KOPT-K1 (cell line): ENCODE measurements around the gene PIGO.

Source experiments
- H3K27ac ChIP-seq: fragments of 200-600 bp; sonication (generic); 2 replicates; pipeline ENCODE4 v1.5.1; 2016; ENCODE audit warnings: antibody characterized with exemption, mild to moderate bottlenecking, low read depth, low read length; ENCODE audit not compliant: poor library complexity, severe bottlenecking
- H3K36me3 ChIP-seq: fragments of 200-600 bp; sonication (generic); 2 replicates; pipeline ENCODE4 v1.5.1; 2017; ENCODE audit warnings: antibody characterized with exemption, mild to moderate bottlenecking, low read length, moderate library complexity; ENCODE audit not compliant: insufficient read depth
- H3K9me3 ChIP-seq: fragments of 200-600 bp; sonication (generic); 2 replicates; pipeline ENCODE4 v1.5.1; 2017; ENCODE audit warnings: antibody characterized with exemption, low read length, mild to moderate bottlenecking; ENCODE audit not compliant: insufficient read depth, poor library complexity, severe bottlenecking

Gene PIGO

GRCh38 chr9:35111001-35111933, 14.9 kb upstream of the PIGO start:
- peak overlapping the region; percentile 37 for H3K27ac ChIP-seq

GRCh38 chr9:35110327-35110761, 14.0 kb upstream of the PIGO start:
- Histone ChIP-seq H3K9me3 (no peaks in the 10 kb centered on the region), H3K27ac (no peak overlapping the region), H3K36me3 (no peaks in the 10 kb centered on the region)

More at GRCh38 chr9:35111001-35111933, 14.9 kb upstream of the PIGO start:
- H3K36me3 ChIP-seq, result no peaks in the 10 kb centered on the region
- H3K9me3 ChIP-seq, result no peaks in the 10 kb centered on the region

GRCh38 chr9:35108946-35109575, 12.7 kb upstream of the PIGO start:
- Histone ChIP-seq H3K36me3 (no peaks in the 10 kb centered on the region), H3K9me3 (no peaks in the 10 kb centered on the region), H3K27ac (no peak overlapping the region)

DNA sequence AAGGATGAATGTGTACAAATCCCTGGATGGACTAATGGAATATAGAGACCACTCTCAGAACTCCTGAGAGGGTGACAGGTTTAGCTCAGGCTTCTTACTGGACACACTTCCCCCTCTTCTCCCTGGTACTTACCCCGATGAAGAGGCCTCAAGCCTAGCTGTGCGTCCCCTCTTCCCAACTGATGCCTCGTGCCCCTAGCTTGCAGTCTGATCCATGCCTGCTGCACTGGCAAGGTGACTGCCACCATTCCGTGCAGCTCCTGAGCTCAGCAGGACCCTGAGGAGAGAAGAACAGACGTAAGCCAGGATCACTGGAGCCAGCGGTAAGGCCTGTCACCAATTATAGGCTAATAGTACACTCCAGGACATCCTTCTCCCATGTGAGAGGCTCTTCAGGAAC, 12.1 kb upstream of the PIGO start:
- H3K27ac ChIP-seq, result no peak overlapping the region
- H3K9me3 ChIP-seq, result no peaks in the 10 kb centered on the region
- no peaks in the 10 kb centered on the region for H3K36me3 ChIP-seq

DNA sequence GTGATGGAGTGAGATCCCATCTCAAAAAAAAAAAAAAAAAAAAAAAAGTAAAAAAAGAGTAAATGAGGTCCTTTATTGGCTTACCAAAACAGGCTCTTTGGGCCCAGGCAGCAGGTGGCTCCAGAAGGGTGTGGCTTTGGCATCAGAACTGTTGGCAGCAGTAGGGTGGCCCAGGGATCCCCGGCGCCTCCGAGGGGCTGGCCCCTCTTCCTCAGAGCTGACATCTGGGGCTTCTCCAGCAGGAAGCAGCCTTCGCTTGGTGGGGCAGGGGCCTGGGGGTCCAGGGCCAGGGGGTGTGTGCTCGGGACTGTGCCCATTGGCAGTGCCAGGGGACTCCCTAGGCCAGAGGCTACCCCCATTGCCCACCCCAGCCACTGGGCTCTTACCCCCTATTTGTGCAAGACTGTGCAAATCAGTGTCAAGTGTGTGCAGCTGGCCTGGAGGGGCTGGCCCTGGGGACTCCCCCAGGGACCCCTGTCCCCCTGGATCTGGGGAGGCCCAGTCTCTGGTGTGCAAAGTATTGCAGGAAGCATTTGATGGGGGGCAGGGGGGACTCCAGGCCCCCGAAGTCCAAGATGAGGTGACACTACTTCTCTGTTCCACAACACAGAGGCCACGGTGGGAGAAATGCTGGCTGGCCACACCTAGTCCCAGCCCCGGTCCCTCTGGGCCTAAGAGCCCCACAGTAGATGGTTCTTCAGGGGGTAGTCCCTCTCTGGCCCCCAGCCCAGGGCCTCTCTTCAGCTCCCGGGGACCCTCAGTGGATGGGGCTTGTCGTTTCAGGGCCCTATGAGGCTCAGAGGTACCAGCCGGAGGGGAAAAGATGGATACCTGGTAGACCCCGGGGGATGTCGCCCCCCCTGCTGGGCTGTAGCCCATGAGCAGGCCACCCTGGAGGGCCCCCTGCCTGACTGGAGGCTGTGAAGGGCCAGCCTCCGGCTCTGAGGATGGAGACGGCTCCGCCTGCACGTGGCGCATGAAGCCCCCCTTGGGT, 11.2 kb upstream of the PIGO start:
- H3K9me3 ChIP-seq, result no peaks in the 10 kb centered on the region
- H3K27ac ChIP-seq, result no peak overlapping the region
- no peaks in the 10 kb centered on the region for H3K36me3 ChIP-seq

DNA sequence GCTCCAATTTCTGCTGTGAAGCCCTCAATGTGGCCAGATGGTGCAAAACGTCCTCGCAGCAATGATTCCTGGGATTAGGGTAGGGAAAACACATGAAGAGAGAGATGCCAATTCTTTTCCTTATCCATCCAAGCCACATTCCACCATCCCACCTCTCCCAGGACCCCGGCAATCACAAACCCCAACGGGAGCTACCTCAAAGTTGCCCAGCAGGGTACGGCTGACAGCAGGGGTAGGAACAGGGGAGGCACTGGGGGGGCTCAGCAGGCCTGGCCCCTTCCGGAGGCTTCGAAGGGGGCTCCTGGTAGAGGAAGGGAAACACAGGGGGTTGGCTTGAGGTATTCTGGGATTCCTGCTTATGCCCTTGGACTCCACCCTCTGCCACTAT, 9.9 kb upstream of the PIGO start:
- Histone ChIP-seq H3K27ac (no peak overlapping the region), H3K36me3 (peaks cover 6% of the 10 kb centered on the region), H3K9me3 (no peaks in the 10 kb centered on the region)

DNA sequence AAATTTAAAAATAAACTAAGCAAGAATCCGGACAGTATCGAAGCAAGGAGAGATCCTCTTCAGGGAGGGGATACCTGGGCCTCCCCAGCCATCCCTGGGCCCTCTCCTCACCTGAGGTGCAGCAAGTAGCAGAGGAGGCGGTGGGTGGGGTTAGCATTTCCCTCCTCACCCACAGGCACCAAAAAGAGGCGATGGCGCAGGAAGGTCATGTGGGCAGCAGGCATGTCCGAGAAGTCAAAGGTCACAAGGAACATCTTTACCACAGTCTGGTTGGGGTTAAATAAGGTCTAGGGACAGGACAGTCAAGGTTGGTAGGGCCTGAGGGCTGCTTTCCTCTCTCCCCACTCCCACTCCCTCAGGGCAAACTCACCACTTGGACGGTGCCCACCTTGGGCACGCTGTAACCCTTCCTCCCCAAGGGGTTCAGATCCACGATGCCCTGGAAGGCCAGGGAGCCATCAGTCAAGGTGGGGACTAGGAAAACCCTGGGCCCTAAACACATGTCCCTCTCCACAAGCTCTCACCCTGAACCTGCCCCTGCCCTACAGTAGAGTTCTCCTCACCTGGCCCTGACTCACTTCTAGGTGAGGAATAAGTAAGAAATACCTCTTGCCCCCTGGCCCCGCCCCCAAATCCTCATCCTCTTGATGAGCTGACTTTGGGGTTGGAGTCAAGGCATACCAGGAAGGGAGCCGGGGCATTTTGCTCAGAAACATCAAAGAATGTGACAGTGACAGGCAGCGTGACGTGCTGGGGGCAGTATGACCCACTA, 9.4 kb upstream of the PIGO start:
- H3K9me3 ChIP-seq, result no peaks in the 10 kb centered on the region
- no peak overlapping the region for H3K27ac ChIP-seq
- H3K36me3 ChIP-seq, result peaks cover 12% of the 10 kb centered on the region

GRCh38 chr9:35105126-35105525, 8.7 kb upstream of the PIGO start:
- no peak overlapping the region for H3K27ac ChIP-seq
- H3K36me3 ChIP-seq, result peaks cover 18% of the 10 kb centered on the region
- no peaks in the 10 kb centered on the region for H3K9me3 ChIP-seq

DNA sequence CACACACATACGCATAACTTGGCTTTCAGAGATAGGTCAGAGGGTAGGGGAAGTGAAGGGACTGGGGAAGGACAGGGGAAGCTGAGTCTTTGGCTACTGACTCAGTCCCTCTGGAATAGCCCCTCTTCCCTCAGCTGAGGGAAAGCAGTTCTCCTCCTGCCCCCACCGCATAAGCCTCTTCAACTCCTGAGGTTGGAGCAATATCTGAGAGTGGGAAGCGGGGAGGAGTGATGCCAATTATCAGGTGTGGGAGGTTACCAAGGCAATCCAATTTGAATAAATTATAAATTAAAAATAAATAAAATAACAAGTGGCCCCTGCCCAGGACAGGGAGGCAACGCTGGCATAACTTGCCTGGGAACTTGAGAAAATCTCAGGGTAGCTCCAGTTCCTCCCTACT, 8.2 kb upstream of the PIGO start:
- Histone ChIP-seq H3K9me3 (no peaks in the 10 kb centered on the region), H3K36me3 (peaks cover 24% of the 10 kb centered on the region), H3K27ac (no peak overlapping the region)

DNA sequence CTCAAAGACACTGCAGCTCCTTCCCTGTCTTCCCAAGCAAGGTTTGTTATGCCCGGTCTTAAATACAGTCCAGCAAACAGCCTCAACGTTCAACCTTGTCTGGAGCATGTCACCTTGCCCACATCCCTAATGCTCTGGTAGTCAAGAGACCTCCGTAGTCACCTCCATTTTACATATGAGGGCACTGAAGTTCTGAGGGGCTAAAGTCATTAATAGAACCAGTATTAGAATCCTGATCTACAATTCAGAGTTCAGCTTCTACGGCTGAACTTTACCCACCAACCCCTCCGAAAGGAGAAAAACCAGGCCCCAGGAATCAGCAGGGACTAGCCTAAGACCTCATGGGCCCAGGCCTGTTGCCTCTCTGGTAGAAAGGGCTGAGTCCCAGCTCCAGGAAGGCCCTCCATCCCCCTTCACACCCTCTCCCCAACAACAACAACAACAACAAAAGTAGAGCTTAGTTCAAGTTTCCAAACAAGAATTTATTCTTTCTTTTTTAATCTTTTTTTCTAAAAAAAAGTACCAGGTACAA, 7.3 kb upstream of the PIGO start:
- Histone ChIP-seq H3K36me3 (peaks cover 29% of the 10 kb centered on the region), H3K27ac (no peak overlapping the region), H3K9me3 (no peaks in the 10 kb centered on the region)

- no peaks in the 10 kb centered on the region for H3K9me3 ChIP-seq
- H3K36me3 ChIP-seq, result peaks cover 29% of the 10 kb centered on the region
- H3K27ac ChIP-seq, result peak within 1 kb of the TSS; percentile 84
Observed at GRCh38 chr9:35102769-35103659, 6.6 kb upstream of the PIGO start, which contains the start of gene STOML2. TSS of gene STOML2 (minus strand) at chr9:35103131. CDS start at chr9:35103094, 37 bp downstream.

DNA sequence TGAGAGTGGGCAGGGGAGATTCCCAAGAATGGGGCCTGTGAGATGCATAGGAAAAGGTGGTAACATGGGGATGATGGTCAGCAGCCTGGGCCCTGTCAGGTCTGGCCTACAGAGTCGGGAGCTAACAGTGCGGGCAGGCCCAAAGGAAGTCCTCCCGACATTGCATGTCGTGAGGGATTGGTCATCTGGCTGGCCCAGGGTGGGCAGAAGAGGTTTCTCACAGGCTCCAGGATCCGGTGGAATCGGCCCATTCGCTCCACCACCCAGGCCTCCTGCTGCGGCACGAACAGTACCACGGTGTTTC, 6.0 kb upstream of the PIGO start:
- Histone ChIP-seq H3K9me3 (no peaks in the 10 kb centered on the region), H3K27ac (peak overlapping the region; percentile 84), H3K36me3 (peaks cover 29% of the 10 kb centered on the region)

DNA sequence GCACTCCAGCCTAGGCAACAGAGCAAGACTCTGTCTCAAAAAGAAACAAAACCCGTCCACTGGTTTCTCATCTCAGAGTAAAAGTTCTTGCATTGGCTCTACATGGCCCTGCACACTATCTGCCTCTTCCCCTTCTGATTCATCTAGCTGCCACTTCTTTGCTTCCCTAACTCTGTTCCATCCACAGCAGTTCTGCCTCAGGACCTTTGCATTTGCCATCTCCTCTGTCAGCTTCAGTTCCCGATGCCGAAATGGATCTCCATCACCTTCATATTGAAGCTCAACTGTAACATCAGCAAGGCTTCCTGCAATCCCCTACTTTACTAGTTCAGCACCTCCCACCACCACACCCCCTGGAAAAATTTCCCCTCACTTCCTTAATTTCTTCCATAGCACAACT, 1.2 kb upstream of the PIGO start:
- Histone ChIP-seq H3K9me3 (no peaks in the 10 kb centered on the region), H3K27ac (no peak overlapping the region), H3K36me3 (peaks cover 45% of the 10 kb centered on the region)
